BLaER1 treated with 17β-estradiol and CSF1 and Interleukin-3, amounts not matched to agents 10 nM and 100 nM (cell line): ENCODE data around the gene FLOT2.
A peak's percentile ranks its signal among the peaks of the same experiment; 100 is the strongest.
"Not testable (repeated sequence)": the region's sequence is repeated elsewhere in the genome, so short reads cannot be mapped to it uniquely, and the experiment has no call there.

ENCODE experiments used
- H3K27ac ChIP-seq, 11 experiments: shearing (Covaris generic); formaldehyde crosslinking; 2 replicates each; pipeline ENCODE4 v1.8.1; 2022
- H3K27me3 ChIP-seq, 11 experiments: shearing (Covaris generic); formaldehyde crosslinking; 2 replicates each; pipeline ENCODE4 v1.8.1; 2022
- H3K36me3 ChIP-seq, 11 experiments: shearing (Covaris generic); formaldehyde crosslinking; 2 replicates each; pipeline ENCODE4 v1.8.1; 2022
- H3K4me1 ChIP-seq, 10 experiments: shearing (Covaris generic); formaldehyde crosslinking; 2 replicates each; pipeline ENCODE4 v1.8.1; 2022
- H3K4me2 ChIP-seq, 11 experiments: shearing (Covaris generic); formaldehyde crosslinking; 2 replicates each; pipeline ENCODE4 v1.8.1; 2022
- H3K4me3 ChIP-seq, 10 experiments: shearing (Covaris generic); formaldehyde crosslinking; 2 replicates each; pipeline ENCODE4 v1.8.1; 2022
- H3K9ac ChIP-seq, 11 experiments: shearing (Covaris generic); formaldehyde crosslinking; 2 replicates each; pipeline ENCODE4 v1.8.1; 2022
- H3K9me3 ChIP-seq, 11 experiments: shearing (Covaris generic); formaldehyde crosslinking; replicated peaks in 1 of 11; 2 replicates each; pipeline ENCODE4 v1.8.1; 2022
- H4K20me1 ChIP-seq, 11 experiments: shearing (Covaris generic); formaldehyde crosslinking; 2 replicates each; pipeline ENCODE4 v1.8.1; 2022
- Cebpa-rat ChIP-seq, 11 experiments: shearing (Covaris generic); IDR thresholded peaks; 2 replicates each; pipeline ENCODE4 v1.8.1; 2022

Gene FLOT2

GRCh38 chr17:28912281-28912937 is 14.9 kb upstream of the FLOT2 start:
- Histone ChIP-seq H3K9me3 (no peaks in the 10 kb centered on the region), H3K4me1 (peaks cover 0 to 11% (median 0%) of the 10 kb centered on the region in 10 experiments; a peak in 4 of 20 replicates), H3K27ac (no peak overlapping the region), H3K4me3 (no peak overlapping the region), H3K36me3 (peaks cover 99 to 100% (median 100%) of the 10 kb centered on the region in 11 experiments), H4K20me1 (peaks cover 8 to 78% (median 46%) of the 10 kb centered on the region in 11 experiments; a peak in 19 of 22 replicates), H3K27me3 (no peaks in the 10 kb centered on the region), H3K9ac (no peak overlapping the region), H3K4me2 (no peak overlapping the region)
- no peak for TF ChIP-seq Cebpa-rat (IDR thresholded peaks at IDR 0.05)

- Histone ChIP-seq H3K4me2 (no peak overlapping the region), H4K20me1 (peaks cover under 1 to 78% (median 47%) of the 10 kb centered on the region in 11 experiments; a peak in 19 of 22 replicates), H3K36me3 (peaks cover 99 to 100% (median 100%) of the 10 kb centered on the region in 11 experiments), H3K27me3 (no peaks in the 10 kb centered on the region), H3K4me3 (no peak overlapping the region), H3K9me3 (no peaks in the 10 kb centered on the region), H3K9ac (0 out of 22 replicates have a peak overlapping the region, but pooled peaks of 1 of the 11 experiments have one; percentile 11), H3K4me1 (peaks cover 0 to 2% (median 0%) of the 10 kb centered on the region in 10 experiments; a peak in 1 of 20 replicates), H3K27ac (no peak overlapping the region)
- TF ChIP-seq Cebpa-rat (IDR thresholded peaks at IDR 0.05), result no peak
Observed at GRCh38 chr17:28911411-28912045, 14.0 kb upstream of the FLOT2 start.

GRCh38 chr17:28910534-28910933 is 13.0 kb upstream of the FLOT2 start:
- Histone ChIP-seq H3K9ac (no peak overlapping the region), H3K4me1 (no peaks in the 10 kb centered on the region), H3K9me3 (no peaks in the 10 kb centered on the region), H4K20me1 (peaks cover 0 to 79% (median 48%) of the 10 kb centered on the region in 11 experiments; a peak in 18 of 22 replicates), H3K36me3 (peaks cover 97 to 100% (median 99%) of the 10 kb centered on the region in 11 experiments), H3K4me2 (no peak overlapping the region), H3K27me3 (no peaks in the 10 kb centered on the region), H3K4me3 (no peak overlapping the region), H3K27ac (no peak overlapping the region)
- no peak for TF ChIP-seq Cebpa-rat (IDR thresholded peaks at IDR 0.05)

GRCh38 chr17:28908640-28909167 is 11.2 kb upstream of the FLOT2 start:
- H3K4me1 ChIP-seq, result peaks cover 0 to 13% (median 7%) of the 10 kb centered on the region in 10 experiments; a peak in 15 of 20 replicates
- H3K9ac ChIP-seq, result peak overlapping the region in 1 of 11 experiments; percentile 30; a peak in 2 of 22 replicates
- no peak overlapping the region for H3K4me2 ChIP-seq
- no peak for TF ChIP-seq Cebpa-rat (IDR thresholded peaks at IDR 0.05)
- no peaks in the 10 kb centered on the region for H3K9me3 ChIP-seq
- no peak overlapping the region for H3K27ac ChIP-seq
- peaks cover 79 to 92% (median 82%) of the 10 kb centered on the region in 11 experiments for H3K36me3 ChIP-seq
- no peak overlapping the region for H3K4me3 ChIP-seq
- H4K20me1 ChIP-seq, result peaks cover 0 to 83% (median 62%) of the 10 kb centered on the region in 11 experiments; a peak in 18 of 22 replicates
- no peaks in the 10 kb centered on the region for H3K27me3 ChIP-seq

- peaks cover 5 to 21% (median 14%) of the 10 kb centered on the region in 10 experiments; a peak in 17 of 20 replicates for H3K4me1 ChIP-seq
- H3K9me3 ChIP-seq, result no peaks in the 10 kb centered on the region
- no peak overlapping the region for H3K4me3 ChIP-seq
- no peak overlapping the region for H3K27ac ChIP-seq
- H3K27me3 ChIP-seq, result no peaks in the 10 kb centered on the region
- peaks cover 0 to 81% (median 58%) of the 10 kb centered on the region in 11 experiments; a peak in 18 of 22 replicates for H4K20me1 ChIP-seq
- no peak for TF ChIP-seq Cebpa-rat (IDR thresholded peaks at IDR 0.05)
- H3K36me3 ChIP-seq, result peaks cover 71 to 84% (median 74%) of the 10 kb centered on the region in 11 experiments
- H3K9ac ChIP-seq, result peak overlapping the region in 1 of 11 experiments; percentile 34; a peak in 3 of 22 replicates
- H3K4me2 ChIP-seq, result no peak overlapping the region
Observed at GRCh38 chr17:28907709-28908475, 10.4 kb upstream of the FLOT2 start.

- Histone ChIP-seq H4K20me1 (peaks cover 0 to 71% (median 47%) of the 10 kb centered on the region in 11 experiments; a peak in 16 of 22 replicates), H3K27ac (no peak overlapping the region), H3K27me3 (no peaks in the 10 kb centered on the region), H3K36me3 (peaks cover 61 to 74% (median 64%) of the 10 kb centered on the region in 11 experiments), H3K4me1 (peaks cover 7 to 24% (median 16%) of the 10 kb centered on the region in 10 experiments), H3K4me3 (no peak overlapping the region), H3K9me3 (no peaks in the 10 kb centered on the region), H3K4me2 (no peak overlapping the region), H3K9ac (peak overlapping the region in 1 of 11 experiments; percentile 34; a peak in 2 of 22 replicates)
- no peak for TF ChIP-seq Cebpa-rat (IDR thresholded peaks at IDR 0.05)
Observed at GRCh38 chr17:28906706-28907438, 9.3 kb upstream of the FLOT2 start.

- Histone ChIP-seq H3K4me1 (peaks cover 13 to 29% (median 22%) of the 10 kb centered on the region in 10 experiments), H3K27me3 (no peaks in the 10 kb centered on the region), H3K4me3 (no peak overlapping the region), H3K9ac (no peak overlapping the region), H3K4me2 (no peak overlapping the region), H3K27ac (no peak overlapping the region), H4K20me1 (peaks cover 0 to 65% (median 41%) of the 10 kb centered on the region in 11 experiments; a peak in 16 of 22 replicates), H3K36me3 (peaks cover 55 to 68% (median 58%) of the 10 kb centered on the region in 11 experiments), H3K9me3 (no peaks in the 10 kb centered on the region)
- no peak for TF ChIP-seq Cebpa-rat (IDR thresholded peaks at IDR 0.05)
Observed at GRCh38 chr17:28906276-28906675, 8.7 kb upstream of the FLOT2 start.

GRCh38 chr17:28904800-28905199 is 7.3 kb upstream of the FLOT2 start:
- H3K36me3 ChIP-seq, result peaks cover 41 to 64% (median 49%) of the 10 kb centered on the region in 11 experiments
- no peaks in the 10 kb centered on the region for H3K9me3 ChIP-seq
- H3K4me2 ChIP-seq, result no peak overlapping the region
- no peaks in the 10 kb centered on the region for H3K27me3 ChIP-seq
- 0 out of 22 replicates have a peak overlapping the region, but pooled peaks of 2 of the 11 experiments have one; percentile 3 to 11 for H3K9ac ChIP-seq
- H3K27ac ChIP-seq, result no peak overlapping the region
- peaks cover 25 to 39% (median 32%) of the 10 kb centered on the region in 10 experiments for H3K4me1 ChIP-seq
- no peak for TF ChIP-seq Cebpa-rat (IDR thresholded peaks at IDR 0.05)
- no peak overlapping the region for H3K4me3 ChIP-seq
- peaks cover 0 to 51% (median 33%) of the 10 kb centered on the region in 11 experiments; a peak in 15 of 22 replicates for H4K20me1 ChIP-seq

- peaks cover 31 to 49% (median 40%) of the 10 kb centered on the region in 10 experiments for H3K4me1 ChIP-seq
- peak overlapping the region; percentile 53 to 97 (median 85); a peak in 21 of 22 replicates for H3K4me2 ChIP-seq
- 0 out of 22 replicates have a peak overlapping the region, but pooled peaks of 1 of the 11 experiments have one; percentile 5 for H3K27ac ChIP-seq
- not testable (repeated sequence) for H3K27me3 ChIP-seq, H3K9me3 ChIP-seq
- H4K20me1 ChIP-seq, result peaks cover 0 to 50% (median 26%) of the 10 kb centered on the region in 11 experiments; a peak in 15 of 22 replicates
- H3K36me3 ChIP-seq, result peaks cover 28 to 54% (median 36%) of the 10 kb centered on the region in 11 experiments
- 0 out of 22 replicates have a peak overlapping the region, but pooled peaks of 1 of the 11 experiments have one; percentile 87 for H3K9ac ChIP-seq
- peak overlapping the region in 1 of 10 experiments; percentile 82; a peak in 1 of 20 replicates for H3K4me3 ChIP-seq
Observed at GRCh38 chr17:28903546-28903841, 6.0 kb upstream of the FLOT2 start.
